GM23248 (cell line): ENCODE results near the gene TNIP1.

ENCODE experiments used
- EZH2 ChIP-seq: fragments of 200-600 bp; sonication (generic); IDR thresholded peaks from 2 replicates; pipeline ENCODE4 v1.6.1; 2018; ENCODE audit warnings: antibody characterized with exemption, mild to moderate bottlenecking; ENCODE audit not compliant: insufficient read depth, poor library complexity, severe bottlenecking
- EZH2phosphoT487 ChIP-seq: fragments of 200-600 bp; sonication (generic); IDR thresholded peaks from 2 replicates; pipeline ENCODE4 v1.6.1; 2018; ENCODE audit warnings: antibody characterized with exemption, moderate library complexity, mild to moderate bottlenecking, low read depth; ENCODE audit not compliant: insufficient read depth

GRCh38 chr5:151086192-151086869, 5.5 kb upstream of the TNIP1 start:
- TF ChIP-seq EZH2 (no peak), EZH2phosphoT487 (no peak)
